ENCODE results near the gene HPSE2. TPM values are rescaled to one million over a fixed set of nuclear protein-coding genes. Genes with fewer than 3 reads are reported as not detected.

The HPSE2 gene
- total RNA-seq, 1 donor from 2014 or later, result not detected

DNA sequence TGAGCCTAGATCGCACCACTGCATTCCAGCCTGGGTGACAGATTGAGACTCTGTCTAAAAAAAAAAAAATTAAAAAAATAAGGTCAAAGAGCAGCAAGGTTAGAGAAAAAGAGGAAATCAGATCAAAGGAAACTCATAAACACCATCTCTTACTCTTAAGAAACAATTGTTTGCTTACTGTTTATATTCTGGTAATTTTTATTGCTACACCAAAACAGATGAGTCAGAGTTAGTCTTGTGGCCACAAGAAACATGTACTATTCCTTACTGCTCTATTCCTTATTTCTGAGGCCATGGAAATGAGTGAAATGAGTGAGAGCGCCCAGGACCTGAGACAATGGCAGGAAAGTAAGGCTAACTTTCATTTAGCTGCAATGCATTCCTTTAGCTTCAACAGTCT is 387.3 kb downstream of the HPSE2 start:
- peaks cover 8% of the 10 kb centered on the region for H3K27me3 Mint-ChIP-seq (ENCODE audit: low read depth)
- no peaks in the 10 kb centered on the region for H3K36me3 Mint-ChIP-seq (ENCODE audit: low read depth)
- no peak overlapping the region for H3K4me3 Mint-ChIP-seq
- H3K9me3 Mint-ChIP-seq, result no peaks in the 10 kb centered on the region
- H3K4me1 Mint-ChIP-seq, result no peaks in the 10 kb centered on the region
- no peak overlapping the region for H3K27ac Mint-ChIP-seq (ENCODE audit: unreplicated experiment)
- DNase-seq (ENCODE audit: low read depth, low spot score), result no peak
- TF ChIP-seq, protein P1, sequence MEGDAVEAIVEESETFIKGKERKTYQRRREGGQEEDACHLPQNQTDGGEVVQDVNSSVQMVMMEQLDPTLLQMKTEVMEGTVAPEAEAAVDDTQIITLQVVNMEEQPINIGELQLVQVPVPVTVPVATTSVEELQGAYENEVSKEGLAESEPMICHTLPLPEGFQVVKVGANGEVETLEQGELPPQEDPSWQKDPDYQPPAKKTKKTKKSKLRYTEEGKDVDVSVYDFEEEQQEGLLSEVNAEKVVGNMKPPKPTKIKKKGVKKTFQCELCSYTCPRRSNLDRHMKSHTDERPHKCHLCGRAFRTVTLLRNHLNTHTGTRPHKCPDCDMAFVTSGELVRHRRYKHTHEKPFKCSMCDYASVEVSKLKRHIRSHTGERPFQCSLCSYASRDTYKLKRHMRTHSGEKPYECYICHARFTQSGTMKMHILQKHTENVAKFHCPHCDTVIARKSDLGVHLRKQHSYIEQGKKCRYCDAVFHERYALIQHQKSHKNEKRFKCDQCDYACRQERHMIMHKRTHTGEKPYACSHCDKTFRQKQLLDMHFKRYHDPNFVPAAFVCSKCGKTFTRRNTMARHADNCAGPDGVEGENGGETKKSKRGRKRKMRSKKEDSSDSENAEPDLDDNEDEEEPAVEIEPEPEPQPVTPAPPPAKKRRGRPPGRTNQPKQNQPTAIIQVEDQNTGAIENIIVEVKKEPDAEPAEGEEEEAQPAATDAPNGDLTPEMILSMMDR (conservative IDR thresholded peaks at IDR 0.05), result no peak

DNA sequence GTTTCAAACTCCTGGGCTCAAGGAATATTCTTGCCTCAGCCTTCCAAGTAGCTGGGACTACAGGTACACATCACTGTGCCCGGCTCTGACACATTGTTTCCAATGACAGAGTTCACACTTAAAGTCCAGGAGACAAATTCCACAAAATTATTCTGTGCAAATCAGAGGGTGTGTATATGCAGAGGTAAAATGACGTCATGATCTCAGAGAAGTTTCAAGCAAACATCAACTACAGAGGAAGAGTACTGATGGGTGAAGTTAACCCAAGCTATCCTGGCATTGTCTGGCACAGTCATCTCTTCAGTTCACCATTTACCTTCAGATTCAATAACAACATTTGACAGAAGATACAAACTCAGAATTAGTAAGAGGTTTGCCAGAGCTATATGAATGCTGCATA is 388.9 kb downstream of the HPSE2 start:
- Mint-ChIP-seq H3K9me3 (no peaks in the 10 kb centered on the region), H3K27ac (ENCODE audit: unreplicated experiment) (no peak overlapping the region), H3K4me3 (no peak overlapping the region), H3K27me3 (ENCODE audit: low read depth) (peaks cover 8% of the 10 kb centered on the region), H3K4me1 (no peaks in the 10 kb centered on the region), H3K36me3 (ENCODE audit: low read depth) (no peaks in the 10 kb centered on the region)
- DNase-seq (ENCODE audit: low read depth, low spot score), result no peak
- TF ChIP-seq, protein P1 (conservative IDR thresholded peaks at IDR 0.05), result no peak

DNA sequence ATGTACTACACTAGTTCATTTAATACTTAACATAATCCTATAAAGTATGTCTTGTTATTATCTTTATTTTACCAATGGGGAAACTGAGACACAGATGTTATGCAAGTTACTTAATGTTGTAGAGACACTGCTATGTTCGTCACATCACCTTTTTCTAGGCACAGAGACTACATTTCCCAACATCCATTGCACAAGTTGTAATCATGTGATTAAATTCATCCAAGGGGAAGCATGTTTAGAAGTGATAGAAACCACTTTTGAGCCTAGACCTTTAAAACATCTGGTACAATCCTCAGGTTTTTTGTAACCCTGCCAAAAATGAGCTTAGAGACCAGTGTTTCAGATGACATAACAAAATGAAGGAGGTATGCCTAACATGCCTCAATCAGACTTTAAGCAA is 402.1 kb downstream of the HPSE2 start:
- no peak for DNase-seq (ENCODE audit: low read depth, low spot score)
- Mint-ChIP-seq H3K36me3 (ENCODE audit: low read depth) (no peaks in the 10 kb centered on the region), H3K4me3 (no peak overlapping the region), H3K9me3 (peaks cover 2% of the 10 kb centered on the region), H3K27ac (ENCODE audit: unreplicated experiment) (no peak overlapping the region), H3K27me3 (ENCODE audit: low read depth) (peaks cover 4% of the 10 kb centered on the region), H3K4me1 (no peaks in the 10 kb centered on the region)
- TF ChIP-seq, protein P1 (conservative IDR thresholded peaks at IDR 0.05), result no peak

DNA sequence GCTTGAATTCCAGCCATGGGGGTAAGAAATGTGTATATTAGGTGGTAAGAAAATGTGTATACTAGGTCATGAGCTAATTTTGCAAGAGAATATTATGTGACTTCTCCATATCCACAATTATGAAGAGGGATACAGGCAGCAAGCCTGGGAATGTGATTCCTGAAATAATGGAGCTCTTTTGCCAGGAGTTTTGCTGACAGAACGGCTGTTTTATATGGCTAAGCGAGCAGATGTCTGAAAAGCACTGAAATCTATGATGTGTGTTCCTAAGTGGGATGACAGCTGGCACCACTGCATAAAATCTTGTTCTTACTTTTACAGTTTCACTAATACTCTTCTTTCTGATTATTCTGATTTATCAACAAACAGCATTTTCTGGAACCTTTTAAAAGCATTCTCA is 402.9 kb downstream of the HPSE2 start:
- peaks cover 2% of the 10 kb centered on the region for H3K9me3 Mint-ChIP-seq

DNA sequence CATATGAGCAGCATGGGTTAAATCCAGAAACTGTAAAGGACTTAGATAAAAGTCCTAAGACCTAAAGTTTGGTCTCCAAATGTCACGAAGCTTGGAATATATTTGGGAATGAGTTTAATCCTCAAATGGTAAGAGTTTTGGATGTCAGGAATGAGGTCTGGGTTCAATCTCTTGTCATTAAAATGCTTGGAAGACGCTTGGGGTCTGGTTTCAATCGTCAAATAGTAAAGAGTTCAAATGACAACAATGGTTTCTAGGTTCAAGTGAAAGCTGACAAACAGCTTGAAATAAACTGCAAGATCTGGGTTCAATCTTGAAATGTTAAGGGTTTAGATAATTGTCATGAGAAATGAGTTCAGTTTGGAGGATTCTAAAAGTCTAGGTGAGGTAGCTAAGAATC is 403.5 kb downstream of the HPSE2 start:
- peaks cover 4% of the 10 kb centered on the region for H3K27me3 Mint-ChIP-seq (ENCODE audit: low read depth)
- no peak for DNase-seq (ENCODE audit: low read depth, low spot score)
- H3K36me3 Mint-ChIP-seq (ENCODE audit: low read depth), result no peaks in the 10 kb centered on the region
- H3K27ac Mint-ChIP-seq (ENCODE audit: unreplicated experiment), result no peak overlapping the region
- H3K9me3 Mint-ChIP-seq, result peaks cover 2% of the 10 kb centered on the region
- H3K4me3 Mint-ChIP-seq, result no peak overlapping the region
- H3K4me1 Mint-ChIP-seq, result no peaks in the 10 kb centered on the region
- TF ChIP-seq, protein P1 (conservative IDR thresholded peaks at IDR 0.05), result no peak

More for the DNA sequence above, 402.9 kb downstream of the HPSE2 start:
- TF ChIP-seq, protein P1 (conservative IDR thresholded peaks at IDR 0.05), result no peak
- no peak for DNase-seq (ENCODE audit: low read depth, low spot score)
- H3K4me1 Mint-ChIP-seq, result no peaks in the 10 kb centered on the region
- no peaks in the 10 kb centered on the region for H3K36me3 Mint-ChIP-seq (ENCODE audit: low read depth)
- H3K4me3 Mint-ChIP-seq, result no peak overlapping the region
- no peak overlapping the region for H3K27ac Mint-ChIP-seq (ENCODE audit: unreplicated experiment)
- H3K27me3 Mint-ChIP-seq (ENCODE audit: low read depth), result peaks cover 4% of the 10 kb centered on the region

DNA sequence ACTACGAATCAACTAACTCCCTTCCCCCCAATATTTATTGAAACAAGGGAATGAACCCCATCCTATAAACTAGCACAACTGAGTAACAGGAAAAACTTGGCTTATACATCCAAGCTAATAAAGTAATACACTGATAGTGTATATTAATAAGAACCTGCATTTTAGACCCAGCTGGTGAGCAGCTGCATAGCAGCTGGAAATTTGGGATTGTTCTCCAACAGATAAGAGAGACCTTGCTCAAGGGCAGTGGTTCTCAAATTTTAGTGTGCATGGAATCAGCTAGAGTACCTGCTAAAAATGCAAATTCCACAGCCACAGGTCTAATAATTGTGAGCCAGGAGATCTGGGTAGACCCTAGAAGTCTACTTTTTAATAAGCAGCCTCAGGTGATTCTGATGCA is 404.3 kb downstream of the HPSE2 start:
- no peaks in the 10 kb centered on the region for H3K4me1 Mint-ChIP-seq
- H3K27me3 Mint-ChIP-seq (ENCODE audit: low read depth), result peaks cover 4% of the 10 kb centered on the region
- peaks cover 2% of the 10 kb centered on the region for H3K9me3 Mint-ChIP-seq
- H3K36me3 Mint-ChIP-seq (ENCODE audit: low read depth), result no peaks in the 10 kb centered on the region
- H3K27ac Mint-ChIP-seq (ENCODE audit: unreplicated experiment), result no peak overlapping the region
- H3K4me3 Mint-ChIP-seq, result no peak overlapping the region
- TF ChIP-seq, protein P1 (conservative IDR thresholded peaks at IDR 0.05), result no peak
- DNase-seq (ENCODE audit: low read depth, low spot score), result no peak
